Prostate gland (tissue), 2 donors: ENCODE data around the gene PSMB10. TPM values are rescaled to one million over a fixed set of nuclear protein-coding genes. Genes with fewer than 3 reads are reported as not detected.

Source experiments
- DNase-seq: peaks from one replicate; pipeline ENCODE4 v3.0.0-alpha.2; 2019; ENCODE audit warnings: low spot score
- H3K27ac ChIP-seq, 2 donors: fragments of 200-600 bp; sonication (generic); 2 replicates each; pipeline ENCODE4 v1.5.1; 2017 to 2019
- H3K27me3 ChIP-seq: fragments of 200-600 bp; sonication (generic); replicated peaks from 2 replicates; pipeline ENCODE4 v1.5.1; 2019; ENCODE audit not compliant: insufficient read depth
- H3K36me3 ChIP-seq, 2 donors: fragments of 200-600 bp; sonication (generic); 1 replicate in 1 of 2; 2 replicates in 1 of 2; pipeline versions ENCODE4 v1.5.1 to v1.8.1; 2017 to 2019
- H3K4me1 ChIP-seq: fragments of 200-600 bp; sonication (generic); replicated peaks from 2 replicates; pipeline ENCODE4 v1.5.1; 2019
- H3K4me3 ChIP-seq, 2 donors: fragments of 200-600 bp; sonication (generic); 2 replicates each; pipeline ENCODE4 v1.5.1; 2017 to 2019
- H3K9me3 ChIP-seq: fragments of 200-600 bp; sonication (generic); 2 replicates; pipeline ENCODE4 v1.5.1; 2017
- POLR2A ChIP-seq: fragments of 450-650 bp; IDR thresholded peaks from one replicate; pipeline ENCODE4 v1.6.1; 2016; ENCODE audit warnings: antibody characterized with exemption, mild to moderate bottlenecking
- POLR2AphosphoS5 ChIP-seq: sonication (generic); formaldehyde crosslinking; IDR thresholded peaks from one replicate; pipeline ENCODE4 v1.6.1; 2017; ENCODE audit warnings: antibody characterized with exemption
- WGBS: methylation state at CpG from one replicate; pipeline ENCODE4 v1.1.5; 2018; 5-methylcytosine and 5-hydroxymethylcytosine counted together
- intact Hi-C: fragments of 100-400 bp; cut with DNase I; formaldehyde crosslinking; loops from one replicate; pipeline ENCODE4 v1.14.2; 2022
- total RNA-seq, 2 donors: library from RNA; depleted of rRNA; stranded (reverse); fragments of >200 nt; gene quantifications; one replicate each; pipeline ENCODE4 v1.1.0, GENCODE V29; 2016
- TF ChIP-seq, protein P1 (sequence below), 4 experiments: fragments of 200-600 bp in 2 of 4; fragments of 450-650 bp in 2 of 4; sonication (generic) in 2 of 4; IDR thresholded peaks; 1 replicate in 3 of 4; 2 replicates in 1 of 4; pipeline ENCODE4 v1.5.1; 2016 to 2019; ENCODE audit warnings: antibody characterized with exemption in 4 of 4, mild to moderate bottlenecking in 2 of 4, moderate library complexity in 2 of 4

Gene PSMB10
- total RNA-seq, 2 donors from 2014 or later = 29.9 to 42.5 TPM

DNA sequence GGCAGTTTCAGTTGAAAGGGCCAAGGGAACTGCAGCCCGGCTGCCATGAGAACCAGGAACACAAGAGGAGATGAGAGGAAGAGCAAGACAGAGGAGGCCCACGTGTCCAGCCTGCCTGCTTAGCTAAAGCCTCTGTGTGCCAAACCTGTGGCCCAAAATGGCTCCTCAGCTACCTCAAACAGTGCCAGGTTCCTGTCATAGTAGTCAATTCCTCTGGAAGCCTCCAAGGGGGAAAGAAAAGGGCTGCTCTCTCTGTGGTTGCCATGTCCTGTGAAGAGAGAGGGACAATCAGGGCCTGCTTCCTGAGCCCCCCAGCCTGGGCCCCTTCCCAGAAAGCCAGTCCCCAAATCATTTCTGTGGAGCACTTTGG is 26.6 kb upstream of the PSMB10 start:
- Histone ChIP-seq H3K27me3 (no peaks in the 10 kb centered on the region), H3K9me3 (no peaks in the 10 kb centered on the region), H3K4me3 (no peak overlapping the region), H3K4me1 (peaks cover 14% of the 10 kb centered on the region), H3K36me3 (peaks cover 0 to 10% of the 10 kb centered on the region in 2 donors), H3K27ac (no peak overlapping the region)
- DNase-seq = no peak
- TF ChIP-seq POLR2A = no peak
- no peak for TF ChIP-seq POLR2AphosphoS5
- TF ChIP-seq, protein P1, sequence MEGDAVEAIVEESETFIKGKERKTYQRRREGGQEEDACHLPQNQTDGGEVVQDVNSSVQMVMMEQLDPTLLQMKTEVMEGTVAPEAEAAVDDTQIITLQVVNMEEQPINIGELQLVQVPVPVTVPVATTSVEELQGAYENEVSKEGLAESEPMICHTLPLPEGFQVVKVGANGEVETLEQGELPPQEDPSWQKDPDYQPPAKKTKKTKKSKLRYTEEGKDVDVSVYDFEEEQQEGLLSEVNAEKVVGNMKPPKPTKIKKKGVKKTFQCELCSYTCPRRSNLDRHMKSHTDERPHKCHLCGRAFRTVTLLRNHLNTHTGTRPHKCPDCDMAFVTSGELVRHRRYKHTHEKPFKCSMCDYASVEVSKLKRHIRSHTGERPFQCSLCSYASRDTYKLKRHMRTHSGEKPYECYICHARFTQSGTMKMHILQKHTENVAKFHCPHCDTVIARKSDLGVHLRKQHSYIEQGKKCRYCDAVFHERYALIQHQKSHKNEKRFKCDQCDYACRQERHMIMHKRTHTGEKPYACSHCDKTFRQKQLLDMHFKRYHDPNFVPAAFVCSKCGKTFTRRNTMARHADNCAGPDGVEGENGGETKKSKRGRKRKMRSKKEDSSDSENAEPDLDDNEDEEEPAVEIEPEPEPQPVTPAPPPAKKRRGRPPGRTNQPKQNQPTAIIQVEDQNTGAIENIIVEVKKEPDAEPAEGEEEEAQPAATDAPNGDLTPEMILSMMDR (IDR thresholded peaks at IDR 0.05) = no peak
- 59% methylated on average over 2 of the region's 2 CpGs for WGBS
- intact Hi-C loops = no loop called here

DNA sequence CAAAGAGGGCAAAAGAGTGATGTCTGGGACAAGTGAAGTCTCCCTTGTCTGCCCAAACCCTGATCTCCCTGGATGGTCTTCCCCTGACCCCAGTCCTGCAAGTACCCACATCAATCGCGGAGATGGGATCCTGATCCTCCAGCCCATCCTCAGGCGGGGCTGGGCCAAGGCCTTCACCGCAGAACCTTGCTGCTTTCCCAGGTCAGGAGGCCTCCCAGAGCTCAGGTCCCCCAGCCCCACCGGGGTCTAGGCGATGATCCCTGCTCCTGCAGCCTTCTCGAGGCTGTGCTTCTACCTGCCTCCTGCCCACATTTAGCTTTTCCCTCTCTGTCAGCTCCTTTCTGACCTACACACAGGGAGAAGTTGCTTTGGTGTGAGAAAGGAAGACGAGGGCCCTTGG is 25.5 kb upstream of the PSMB10 start:
- Histone ChIP-seq H3K27me3 (no peaks in the 10 kb centered on the region), H3K36me3 (peaks cover 0 to 19% of the 10 kb centered on the region in 2 donors), H3K4me3 (no peak overlapping the region), H3K9me3 (no peaks in the 10 kb centered on the region), H3K27ac (peak overlapping the region in 1 of 2 donors; percentile 6), H3K4me1 (peaks cover 10% of the 10 kb centered on the region)
- 95% methylated on average over 8 of the region's 8 CpGs for WGBS
- DNase-seq = no peak
- TF ChIP-seq POLR2AphosphoS5 (no peak), POLR2A (no peak)
- TF ChIP-seq, protein P1 (IDR thresholded peaks at IDR 0.05) = no peak
- intact Hi-C loops = no loop called here

DNA sequence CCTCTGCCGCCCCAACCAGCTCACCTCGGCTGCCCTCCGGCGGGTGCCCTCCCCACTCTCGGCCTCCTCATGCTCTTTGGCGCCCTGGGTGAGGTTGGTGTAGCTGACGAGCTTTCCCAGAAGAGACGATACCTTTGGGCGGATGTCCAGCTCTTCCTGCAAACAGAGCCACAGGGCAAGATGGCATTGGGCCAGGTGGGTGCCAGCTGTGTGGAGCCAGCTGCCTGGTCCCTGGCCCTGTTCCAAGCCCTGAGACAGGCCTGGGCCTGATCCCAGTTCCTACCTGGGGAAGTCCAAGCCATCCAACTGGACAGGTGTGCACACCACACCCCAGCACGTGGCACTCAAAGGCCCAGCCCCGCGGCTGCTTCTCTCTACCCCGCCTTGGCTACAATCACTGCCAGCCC is 24.9 kb upstream of the PSMB10 start:
- DNase-seq = peak; percentile 97
- no peaks in the 10 kb centered on the region for H3K27me3 ChIP-seq
- no peak overlapping the region for H3K4me3 ChIP-seq
- peaks cover 5% of the 10 kb centered on the region for H3K4me1 ChIP-seq
- no peaks in the 10 kb centered on the region for H3K9me3 ChIP-seq
- TF ChIP-seq POLR2AphosphoS5 = peak; percentile 91
- TF ChIP-seq, protein P1 (IDR thresholded peaks at IDR 0.05) = no peak
- H3K27ac ChIP-seq = peak overlapping the region in 1 of 2 donors; percentile 62
- peaks cover 0 to 19% of the 10 kb centered on the region in 2 donors for H3K36me3 ChIP-seq
- intact Hi-C loops = no loop called here
- 43% methylated on average over 12 of the region's 13 CpGs for WGBS

DNA sequence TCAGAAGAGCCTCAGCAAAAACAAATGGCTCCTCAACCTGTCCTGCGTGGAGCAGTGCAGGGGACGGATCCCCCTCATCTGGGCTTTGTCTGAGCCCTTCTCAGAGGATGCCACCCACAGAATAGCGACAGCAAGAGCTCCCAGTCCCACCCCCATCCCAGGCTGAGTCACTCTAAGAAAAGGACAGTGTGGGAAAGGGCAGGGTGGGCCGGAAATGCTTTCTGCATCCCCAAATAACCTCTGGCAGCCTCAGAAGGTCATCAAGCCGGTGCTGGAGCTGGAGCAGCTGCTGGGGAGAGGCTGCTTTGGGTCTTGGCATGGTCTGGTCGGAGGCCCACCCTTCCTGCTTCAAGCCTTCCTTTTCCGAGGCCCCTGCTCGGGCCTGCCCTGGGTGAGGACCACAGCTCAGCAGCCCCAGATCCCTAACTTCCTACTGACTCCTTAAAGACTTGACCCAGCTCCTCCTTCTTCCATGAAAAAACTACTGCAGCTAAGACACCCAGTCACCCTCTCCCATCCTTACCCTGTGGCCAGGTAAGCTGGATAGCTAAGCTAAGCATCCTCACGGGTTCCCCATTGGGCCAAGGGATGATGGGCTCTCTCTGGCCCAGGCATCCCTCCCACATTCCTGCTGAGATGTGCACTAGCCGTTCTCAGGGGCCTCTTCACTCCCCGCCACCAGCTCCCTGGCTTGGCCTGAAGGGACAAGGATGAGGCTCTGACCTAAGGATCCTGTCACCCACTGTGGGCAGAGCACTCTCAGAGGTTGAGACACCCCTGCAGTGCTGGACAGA is 23.1 kb upstream of the PSMB10 start:
- TF ChIP-seq POLR2A = no peak
- TF ChIP-seq, protein P1 (IDR thresholded peaks at IDR 0.05) = no peak
- peak; percentile 35 for TF ChIP-seq POLR2AphosphoS5
- Histone ChIP-seq H3K36me3 (peaks cover 0 to 19% of the 10 kb centered on the region in 2 donors), H3K4me3 (no peak overlapping the region), H3K27me3 (no peaks in the 10 kb centered on the region), H3K9me3 (no peaks in the 10 kb centered on the region), H3K4me1 (peaks cover 5% of the 10 kb centered on the region), H3K27ac (peak overlapping the region; percentile 23 to 62)
- intact Hi-C loops = no loop called here
- no peak for DNase-seq
- WGBS = 65% methylated on average over 11 of the region's 11 CpGs

DNA sequence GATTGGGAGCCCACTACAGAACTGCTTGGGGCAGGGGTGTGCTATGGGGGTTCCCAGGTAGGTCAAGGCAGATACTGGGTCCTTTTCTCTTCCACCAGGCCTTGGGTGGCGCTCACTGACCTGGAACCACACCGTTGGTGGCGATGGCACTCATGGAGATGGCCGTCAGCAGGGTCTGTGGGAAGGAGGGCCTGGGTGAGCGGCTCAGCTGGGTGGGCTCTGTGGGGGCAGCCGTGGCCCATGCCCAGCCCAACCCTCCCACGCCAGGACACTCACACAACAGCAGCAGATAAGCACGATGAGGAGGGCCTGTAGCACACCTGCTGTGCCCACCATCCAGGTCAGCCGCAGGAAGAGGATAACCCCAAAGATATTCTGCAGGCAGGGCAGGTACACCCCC is 21.0 kb upstream of the PSMB10 start:
- WGBS = 98% methylated on average over 9 of the region's 9 CpGs
- H3K4me3 ChIP-seq = no peak overlapping the region
- TF ChIP-seq POLR2A = no peak
- TF ChIP-seq, protein P1 (IDR thresholded peaks at IDR 0.05) = no peak
- intact Hi-C loops = no loop called here
- no peaks in the 10 kb centered on the region for H3K27me3 ChIP-seq
- H3K4me1 ChIP-seq = peaks cover 10% of the 10 kb centered on the region
- DNase-seq = no peak
- peaks cover 0 to 19% of the 10 kb centered on the region in 2 donors for H3K36me3 ChIP-seq
- H3K27ac ChIP-seq = no peak overlapping the region
- no peaks in the 10 kb centered on the region for H3K9me3 ChIP-seq
